ENCODE measurements around the gene WNT3A. TPM values are rescaled to one million over a fixed set of nuclear protein-coding genes. Genes with fewer than 3 reads are reported as not detected.

The WNT3A gene
- polyA plus RNA-seq, 1 experiment, result not detected

DNA sequence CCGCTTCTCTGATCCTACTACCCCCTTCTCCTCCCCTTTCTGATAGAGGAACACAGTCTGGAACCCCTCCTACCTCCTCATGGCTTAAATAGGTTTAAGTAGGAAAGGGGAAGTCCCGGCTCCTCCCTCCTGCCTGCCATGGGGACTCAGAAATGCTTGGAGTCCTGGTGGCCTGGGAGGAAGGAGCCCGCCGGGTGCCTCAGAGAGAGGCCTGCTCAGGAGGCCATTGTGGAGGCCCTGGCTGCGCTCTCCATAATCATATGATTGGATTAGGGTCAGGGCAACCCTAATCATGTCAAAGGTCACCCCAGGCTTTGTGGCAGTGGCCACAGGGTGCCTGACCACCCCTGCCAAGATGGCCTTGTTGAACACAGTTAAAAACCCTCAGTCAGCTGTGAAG lies 29.0 kb downstream of the WNT3A start:
- Histone ChIP-seq H3K27me3 (ENCODE audit: control insufficient read depth, insufficient read depth, low read length) (peaks cover 8% of the 10 kb centered on the region), H3K4me3 (ENCODE audit: low read depth, low read length) (no peak overlapping the region), H3K36me3 (ENCODE audit: control insufficient read depth, insufficient read depth, low read length) (no peaks in the 10 kb centered on the region)
- POLR2A ChIA-PET, result no interaction called here
- no peak for DNase-seq (ENCODE audit: low read depth)
- TF ChIP-seq, protein P1, sequence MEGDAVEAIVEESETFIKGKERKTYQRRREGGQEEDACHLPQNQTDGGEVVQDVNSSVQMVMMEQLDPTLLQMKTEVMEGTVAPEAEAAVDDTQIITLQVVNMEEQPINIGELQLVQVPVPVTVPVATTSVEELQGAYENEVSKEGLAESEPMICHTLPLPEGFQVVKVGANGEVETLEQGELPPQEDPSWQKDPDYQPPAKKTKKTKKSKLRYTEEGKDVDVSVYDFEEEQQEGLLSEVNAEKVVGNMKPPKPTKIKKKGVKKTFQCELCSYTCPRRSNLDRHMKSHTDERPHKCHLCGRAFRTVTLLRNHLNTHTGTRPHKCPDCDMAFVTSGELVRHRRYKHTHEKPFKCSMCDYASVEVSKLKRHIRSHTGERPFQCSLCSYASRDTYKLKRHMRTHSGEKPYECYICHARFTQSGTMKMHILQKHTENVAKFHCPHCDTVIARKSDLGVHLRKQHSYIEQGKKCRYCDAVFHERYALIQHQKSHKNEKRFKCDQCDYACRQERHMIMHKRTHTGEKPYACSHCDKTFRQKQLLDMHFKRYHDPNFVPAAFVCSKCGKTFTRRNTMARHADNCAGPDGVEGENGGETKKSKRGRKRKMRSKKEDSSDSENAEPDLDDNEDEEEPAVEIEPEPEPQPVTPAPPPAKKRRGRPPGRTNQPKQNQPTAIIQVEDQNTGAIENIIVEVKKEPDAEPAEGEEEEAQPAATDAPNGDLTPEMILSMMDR (IDR thresholded peaks at IDR 0.05; ENCODE audit: insufficient read depth, low read depth, low read length), result no peak
- CTCF ChIA-PET, result no interaction called here

DNA sequence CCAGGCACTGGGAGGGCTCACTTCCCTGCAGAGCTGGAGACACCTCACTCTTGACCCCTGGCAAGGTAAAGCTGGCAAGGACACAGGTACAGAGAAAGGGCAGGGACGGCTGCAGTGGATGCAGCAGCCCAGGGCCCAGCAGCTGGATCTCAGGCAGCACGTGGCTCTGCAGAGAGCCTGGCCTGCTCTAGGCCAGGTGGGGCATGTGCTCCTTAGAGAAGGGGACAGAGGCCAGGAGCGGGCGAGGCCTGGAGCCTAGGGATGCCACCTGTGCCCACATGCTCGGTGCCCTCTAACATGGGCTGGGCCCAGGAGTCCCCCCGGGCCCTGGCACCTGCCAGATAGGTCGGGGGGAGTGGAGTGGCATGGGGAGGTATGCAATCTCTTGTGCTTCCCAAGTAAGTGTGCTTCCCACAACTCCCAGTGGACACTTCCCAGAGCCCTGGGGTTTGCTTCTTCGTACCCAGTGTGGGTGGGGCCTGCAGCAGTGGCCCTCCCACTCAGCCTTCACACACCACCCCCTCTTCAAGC lies 30.0 kb downstream of the WNT3A start:
- POLR2A ChIA-PET, result no interaction called here
- Histone ChIP-seq H3K27me3 (ENCODE audit: control insufficient read depth, insufficient read depth, low read length) (peaks cover 9% of the 10 kb centered on the region), H3K4me3 (ENCODE audit: low read depth, low read length) (no peak overlapping the region), H3K36me3 (ENCODE audit: control insufficient read depth, insufficient read depth, low read length) (no peaks in the 10 kb centered on the region)
- TF ChIP-seq, protein P1 (IDR thresholded peaks at IDR 0.05; ENCODE audit: insufficient read depth, low read depth, low read length), result no peak
- CTCF ChIA-PET, result no interaction called here
- no peak for DNase-seq (ENCODE audit: low read depth)

DNA sequence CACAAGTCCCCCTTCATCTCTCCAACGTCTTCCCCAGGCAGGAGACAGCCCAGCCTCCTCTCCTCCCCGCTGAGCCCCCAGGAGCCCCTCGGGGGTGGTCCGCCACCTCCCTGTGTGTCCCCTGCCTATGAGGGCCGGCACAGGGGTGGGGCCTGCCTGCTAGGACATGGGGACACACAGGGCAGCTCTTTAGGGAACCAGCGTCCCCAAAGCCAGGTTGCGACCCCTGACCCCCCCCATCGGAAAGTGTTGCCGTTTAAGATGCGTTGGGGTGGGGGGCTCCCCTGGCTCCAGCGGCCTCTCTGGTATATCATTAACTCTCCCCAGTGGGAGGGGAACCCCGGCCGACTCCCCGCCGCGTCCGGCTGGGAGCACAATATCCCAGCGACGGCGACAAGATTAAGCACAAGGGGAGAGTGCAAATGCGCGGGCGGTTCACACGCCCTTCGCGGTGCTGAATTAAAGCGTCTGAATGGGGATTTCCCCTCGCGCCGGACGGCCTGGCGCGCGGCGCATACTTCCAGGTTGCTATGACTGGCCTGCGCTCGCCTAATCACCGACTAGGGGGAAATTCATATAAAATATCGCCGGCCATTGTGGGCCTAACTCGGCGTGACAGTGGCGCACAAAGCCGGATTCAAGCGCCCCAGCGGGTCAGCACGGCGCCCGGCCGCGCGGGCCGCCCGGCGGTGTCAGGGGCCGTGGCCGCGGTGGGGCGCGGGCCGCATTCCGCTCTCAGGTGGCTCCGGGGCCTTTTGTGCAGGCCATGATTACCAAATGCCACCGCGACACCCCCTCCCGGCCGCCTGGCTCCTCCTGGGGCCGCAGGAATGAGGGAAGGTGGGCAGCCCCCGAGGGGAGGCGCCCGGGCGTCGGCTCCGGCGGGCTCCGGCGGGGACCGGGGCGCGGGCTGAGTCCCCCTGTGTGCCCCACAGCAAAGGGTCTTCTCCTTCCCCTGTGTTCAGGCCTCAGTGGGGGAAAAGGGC lies 30.9 kb downstream of the WNT3A start:
- no peak for DNase-seq (ENCODE audit: low read depth)
- Histone ChIP-seq H3K36me3 (ENCODE audit: control insufficient read depth, insufficient read depth, low read length) (no peaks in the 10 kb centered on the region), H3K27me3 (ENCODE audit: control insufficient read depth, insufficient read depth, low read length) (peaks cover 9% of the 10 kb centered on the region), H3K4me3 (ENCODE audit: low read depth, low read length) (no peak overlapping the region)
- POLR2A ChIA-PET, result no interaction called here
- TF ChIP-seq, protein P1 (IDR thresholded peaks at IDR 0.05; ENCODE audit: insufficient read depth, low read depth, low read length), result no peak
- CTCF ChIA-PET, result no interaction called here

DNA sequence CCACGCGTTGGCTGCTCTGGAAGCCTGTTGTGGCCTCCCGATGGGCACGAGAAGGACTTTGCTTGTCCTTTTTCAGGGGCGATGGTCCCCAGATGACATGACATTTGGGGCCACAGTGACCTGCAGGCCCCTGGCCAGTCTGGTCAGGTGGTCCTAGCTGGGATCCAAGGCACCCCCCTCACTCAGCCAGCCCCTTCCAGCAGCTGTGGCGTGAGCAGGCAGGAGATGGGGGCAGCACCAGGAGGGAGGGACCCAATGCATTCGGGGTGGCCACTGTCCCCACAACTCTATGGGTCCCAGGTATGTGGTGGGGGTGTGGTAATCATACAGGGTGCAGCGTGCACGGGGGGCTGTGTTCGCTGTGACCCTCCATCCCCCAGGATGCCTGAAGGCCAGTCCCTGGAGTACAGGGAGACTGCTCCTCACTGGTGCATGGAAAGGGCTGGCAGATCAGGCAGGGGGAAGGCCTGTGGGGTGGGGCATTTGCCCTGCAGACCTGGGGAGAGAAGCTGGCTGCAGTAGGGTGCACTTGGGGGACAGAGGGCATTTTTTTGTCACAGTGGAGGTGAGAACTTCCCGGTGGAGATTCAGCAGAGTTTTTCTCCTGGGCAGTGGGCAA lies 31.7 kb downstream of the WNT3A start:
- Histone ChIP-seq H3K27me3 (ENCODE audit: control insufficient read depth, insufficient read depth, low read length) (peaks cover 9% of the 10 kb centered on the region), H3K36me3 (ENCODE audit: control insufficient read depth, insufficient read depth, low read length) (no peaks in the 10 kb centered on the region), H3K4me3 (ENCODE audit: low read depth, low read length) (no peak overlapping the region)
- TF ChIP-seq, protein P1 (IDR thresholded peaks at IDR 0.05; ENCODE audit: insufficient read depth, low read depth, low read length), result no peak
- CTCF ChIA-PET, result no interaction called here
- POLR2A ChIA-PET, result no interaction called here
- DNase-seq (ENCODE audit: low read depth), result no peak

Measured in BJ (cell line).